HepG2 (cell line): ENCODE data around the gene CDAN1. TPM values are rescaled to one million over a fixed set of nuclear protein-coding genes. Genes with fewer than 3 reads are reported as not detected.

Source experiments
- ATAC-seq: fragments of 200-7000 bp; cut with Tn5 transposase; 3 replicates; pipeline ENCODE4 v1.9.1; 2020; ENCODE audit warnings: mild to moderate bottlenecking, moderate library complexity
- BruUV-seq: library from RNA; stranded (reverse); fragments of 400-500 nt; replicated peaks from 2 replicates; lab custom pipeline; 2021; lab: Mats Ljungman, UMichigan
- CTCF ChIA-PET: fragments of 300-600 bp; formaldehyde crosslinking; extraction: SDS; loops from one replicate; lab custom pipeline; 2021; ENCODE audit warnings: low total read pairs, inconsistent platforms, low intra/inter-chr PET ratio; lab: Yijun Ruan, JAX
- POLR2A ChIA-PET: fragments of 350-600 bp; sonication (Branson Sonifier 250); formaldehyde crosslinking; loops from one replicate; lab custom pipeline; 2020; ENCODE audit warnings: antibody characterized with exemption, inconsistent platforms; lab: Yijun Ruan, JAX
- DNase-seq: peaks from one replicate; pipeline ENCODE4 v3.0.0-alpha.2; 2015; ENCODE audit warnings: low spot score
- FAIRE-seq: peaks from 3 replicates; lab custom pipeline; 2011; peaks lifted over from hg19 to GRCh38; lab: Jason Lieb, UNC
- H2AFZ ChIP-seq: one replicate; pipeline ENCODE4 v1.6.1; 2011; ENCODE audit warnings: low read length, inconsistent platforms
- H3K27ac ChIP-seq: fragments of 300-600 bp; 3 replicates; pipeline ENCODE4 v1.8.0; 2011; ENCODE audit warnings: mixed run types, mild to moderate bottlenecking, mixed read lengths, low read length, inconsistent platforms; ENCODE audit not compliant: insufficient read depth; ENCODE audit errors: extremely low read length
- H3K27me3 ChIP-seq, 2 experiments: fragments of 200-600 bp in 1 of 2; 2 replicates in 1 of 2; 3 replicates in 1 of 2; pipeline versions ENCODE4 v1.6.0 to v1.8.0; 2011; ENCODE audit warnings: low read length in 2 of 2, mild to moderate bottlenecking in 2 of 2, moderate library complexity in 2 of 2, inconsistent platforms in 1 of 2; ENCODE audit not compliant: insufficient read depth in 2 of 2, control insufficient read depth in 1 of 2
- H3K36me3 ChIP-seq, 2 experiments: fragments of 200-600 bp in 1 of 2; replicated peaks in 1 of 2; 2 replicates in 1 of 2; 3 replicates in 1 of 2; pipeline versions ENCODE4 v1.5.1 to v1.8.0; 2011; ENCODE audit warnings: low read length in 2 of 2, inconsistent platforms in 1 of 2; ENCODE audit not compliant: insufficient read depth in 2 of 2, control insufficient read depth in 1 of 2
- H3K4me1 ChIP-seq: 2 replicates; pipeline ENCODE4 v1.5.1; 2012; ENCODE audit warnings: low read length, inconsistent platforms; ENCODE audit not compliant: insufficient read depth
- H3K4me2 ChIP-seq: 2 replicates; pipeline ENCODE4 v1.6.0; 2011; ENCODE audit warnings: low read depth, low read length, inconsistent platforms
- H3K4me3 ChIP-seq, 3 experiments: fragments of 200-600 bp in 1 of 3; sonication (generic), shearing (Covaris generic) in 1 of 3; replicated peaks in 1 of 3; 2 replicates each; pipeline ENCODE4 v1.5.1; 2011 to 2016; ENCODE audit warnings: low read length in 3 of 3, inconsistent platforms in 2 of 3, low read depth in 2 of 3, mild to moderate bottlenecking in 2 of 3, control low read depth in 1 of 3, mixed read lengths in 1 of 3; ENCODE audit not compliant: insufficient read depth in 1 of 3
- H3K79me2 ChIP-seq: one replicate; pipeline ENCODE4 v1.6.1; 2011; ENCODE audit warnings: low read length, inconsistent platforms; ENCODE audit not compliant: insufficient read depth
- H3K9ac ChIP-seq: 2 replicates; pipeline ENCODE4 v1.6.0; 2011; ENCODE audit warnings: mild to moderate bottlenecking, low read depth, low read length, inconsistent platforms; ENCODE audit not compliant: insufficient read depth
- H3K9me3 ChIP-seq: 2 replicates; pipeline ENCODE4 v1.5.1; 2012; ENCODE audit warnings: mild to moderate bottlenecking, low read length
- H4K20me1 ChIP-seq: 2 replicates; pipeline ENCODE4 v1.6.0; 2011; ENCODE audit warnings: inconsistent platforms, mild to moderate bottlenecking, low read length, moderate library complexity; ENCODE audit not compliant: insufficient read depth
- AGO2 ChIP-seq: fragments of 200-400 bp; formaldehyde crosslinking; optimal IDR thresholded peaks from 2 replicates; pipeline ENCODE3; 2017; ENCODE audit warnings: mild to moderate bottlenecking, low read depth, low read length, moderate library complexity
- GATA4 ChIP-seq: sonication (generic); IDR thresholded peaks from 2 replicates; pipeline ENCODE4 v1.6.1; 2016; ENCODE audit warnings: antibody characterized with exemption, low read depth, borderline replicate concordance
- KDM2A ChIP-seq: sonication (generic); formaldehyde crosslinking; IDR thresholded peaks from 2 replicates; pipeline ENCODE4 v1.4.0; 2020; ENCODE audit warnings: low read depth, missing genetic modification reagents, borderline replicate concordance
- LBX2 ChIP-seq: sonication (generic); formaldehyde crosslinking; IDR thresholded peaks from 2 replicates; pipeline ENCODE4 v1.5.0; 2020; ENCODE audit warnings: missing genetic modification reagents, mild to moderate bottlenecking, borderline replicate concordance
- MYC ChIP-seq: sonication (generic); formaldehyde crosslinking; IDR thresholded peaks from 2 replicates; pipeline ENCODE4 v1.9.0; 2021; ENCODE audit warnings: missing genetic modification reagents, borderline replicate concordance
- RBM22 ChIP-seq: fragments of 200-400 bp; formaldehyde crosslinking; optimal IDR thresholded peaks from 2 replicates; pipeline ENCODE3; 2017; ENCODE audit warnings: mild to moderate bottlenecking, low read length, moderate library complexity
- RELA ChIP-seq: sonication (generic); formaldehyde crosslinking; IDR thresholded peaks from 2 replicates; pipeline ENCODE4 v1.4.0; 2020; ENCODE audit warnings: missing genetic modification reagents
- ZBTB7A ChIP-seq: sonication (generic); formaldehyde crosslinking; IDR thresholded peaks from 2 replicates; pipeline ENCODE4 v1.8.0; 2022; ENCODE audit warnings: mild to moderate bottlenecking, missing genetic modification reagents
- WGBS: methylation state at CpG from one replicate; pipeline ENCODE4 v1.1.6; 2017; ENCODE audit warnings: low lambda C conversion rate; 5-methylcytosine and 5-hydroxymethylcytosine counted together
- in situ Hi-C: cut with HindIII; loops from 2 replicates; pipeline ENCODE4 v1.10.0; 2017; ENCODE audit warnings: low pct_unique_long_range_greater_than_20kb; ENCODE audit not compliant: extremely low pct_ligation_motif_present
- intact Hi-C: fragments of 100-400 bp; cut with micrococcal nuclease; formaldehyde crosslinking; loops from one replicate; pipeline ENCODE4 v1.10.0; 2022; ENCODE audit not compliant: unreplicated experiment
- polyA plus RNA-seq, 8 experiments: library from polyadenylated mRNA; depleted of rRNA in 3 of 8; stranded (reverse) in 7 of 8; unstranded in 1 of 8; fragments of >200 nt; fragmentation: Illumina TruSeq in 4 of 8; extraction: Trizol in 4 of 8; gene quantifications; 2 replicates each; pipeline versions ENCODE4 v1.2.1 to v1.2.3, GENCODE V29; 2011 to 2016; ENCODE audit warnings: low read depth in 4 of 8, missing spikeins in 1 of 8, mixed read lengths in 1 of 8; ENCODE audit not compliant: insufficient read depth in 1 of 8
- total RNA-seq, 5 experiments: library from RNA; depleted of rRNA; stranded (reverse); fragments of >200 nt; fragmentation: Illumina TruSeq; extraction: Trizol; gene quantifications; 2 replicates each; pipeline ENCODE4 v1.2.3, GENCODE V29; 2016; ENCODE audit warnings: low read depth in 1 of 5

CDAN1 gene
- total and polyA plus RNA-seq, 2 of the 13 experiments (the other 11 are each of a cell fraction or from before 2014, with no cell fraction given) = 5.0 to 16.1 TPM

- H3K27me3 ChIP-seq = no peaks in the 10 kb centered on the region
- no peak overlapping the region for H3K9ac ChIP-seq
- no peaks in the 10 kb centered on the region for H3K9me3 ChIP-seq
- BruUV-seq = no TSS peak
- H3K27ac ChIP-seq = no peak overlapping the region
- POLR2A ChIA-PET = no interaction called here
- H4K20me1 ChIP-seq = no peaks in the 10 kb centered on the region
- intact Hi-C loops = no loop called here
- in situ Hi-C loops = no loop called here
- CTCF ChIA-PET = no interaction called here
- peaks cover 53 to 91% of the 10 kb centered on the region in 2 experiments for H3K36me3 ChIP-seq
- no peak for DNase-seq
- H3K4me2 ChIP-seq = no peak overlapping the region
- no peak overlapping the region for H3K4me3 ChIP-seq
- TF ChIP-seq LBX2 = no peak
- no peak for TF ChIP-seq KDM2A (CRISPR knock-in tag)
- TF ChIP-seq GATA4 = no peak
- no peak for TF ChIP-seq MYC (CRISPR knock-in tag)
- no peak for TF ChIP-seq ZBTB7A
- TF ChIP-seq AGO2 = peak; percentile 5
- 94% methylated on average over 5 of the region's 5 CpGs for WGBS
- H3K79me2 ChIP-seq = no peaks in the 10 kb centered on the region
- no peaks in the 10 kb centered on the region for H3K4me1 ChIP-seq
- no peak overlapping the region for H2AFZ ChIP-seq
- ATAC-seq = no peak
- FAIRE-seq = no peak
Observed at GRCh38 chr15:42728560-42728959, 8.4 kb downstream of the CDAN1 start.

- CTCF ChIA-PET = no interaction called here
- WGBS = 98% methylated on average over 13 of the region's 13 CpGs
- FAIRE-seq = no peak
Observed at GRCh38 chr15:42727750-42728381, 9.1 kb downstream of the CDAN1 start.

More at GRCh38 chr15:42727750-42728381, 9.1 kb downstream of the CDAN1 start:
- H3K4me1 ChIP-seq = no peaks in the 10 kb centered on the region
- no peak overlapping the region for H3K4me3 ChIP-seq
- H3K27me3 ChIP-seq = no peaks in the 10 kb centered on the region
- H3K4me2 ChIP-seq = no peak overlapping the region
- H2AFZ ChIP-seq = no peak overlapping the region
- POLR2A ChIA-PET = no interaction called here
- ATAC-seq = no peak
- H3K36me3 ChIP-seq = peaks cover 57 to 92% of the 10 kb centered on the region in 2 experiments
- in situ Hi-C loops = no loop called here
- intact Hi-C loops = no loop called here
- BruUV-seq = no TSS peak
- H3K9me3 ChIP-seq = no peaks in the 10 kb centered on the region
- H3K27ac ChIP-seq = no peak overlapping the region
- H4K20me1 ChIP-seq = no peaks in the 10 kb centered on the region
- H3K9ac ChIP-seq = no peak overlapping the region
- TF ChIP-seq RBM22 (peak; percentile 14), RELA (CRISPR knock-in tag) (no peak)
- H3K79me2 ChIP-seq = no peaks in the 10 kb centered on the region
- DNase-seq = no peak
